Left colon (tissue), 2 donors: ENCODE measurements around the gene VHLL. TPM values are rescaled to one million over a fixed set of nuclear protein-coding genes. Genes with fewer than 3 reads are reported as not detected.

Experiments used
- ATAC-seq: fragments of 200-7000 bp; cut with Tn5 transposase; one replicate; pipeline ENCODE4 v1.9.1; 2020; ENCODE audit warnings: mild to moderate bottlenecking, moderate library complexity
- DNase-seq, 2 donors: peaks; one replicate each; pipeline ENCODE4 v3.0.0-alpha.2; 2020
- intact Hi-C, 2 donors: fragments of 100-400 bp; cut with DNase I in 1 of 2; cut with micrococcal nuclease in 1 of 2; formaldehyde crosslinking; loops; one replicate each; pipeline versions ENCODE4 v1.11.2 to v1.14.0; 2022; cut with DNase I, micrococcal nuclease
- total RNA-seq, 2 donors: library from RNA; stranded (reverse); fragmentation: NEBNext Ultra II Directional; extraction: Animal tissue kit (Norgen Biotek cat#: 25700); gene quantifications; one replicate each; pipeline ENCODE4 v1.2.1, GENCODE V29; 2021
- donor health status: DM: no; HTN: no; CAD: no.
- donor health status: DM: yes; HTN: yes; CAD: no.

VHLL gene
- total RNA-seq, 2 donors from 2014 or later, result not detected

GRCh38 chr1:156293895-156294294 lies 5.2 kb downstream of the VHLL start:
- intact Hi-C loops, result no loop called here
- ATAC-seq, result no peak
- no peak for DNase-seq

GRCh38 chr1:156293098-156293434 lies 6.0 kb downstream of the VHLL start:
- intact Hi-C loops, result no loop called here
- ATAC-seq (no peak), DNase-seq (no peak)

GRCh38 chr1:156291226-156292061 lies 7.7 kb downstream of the VHLL start:
- ATAC-seq (peak; percentile 95), DNase-seq (peak; percentile 93 to 94)
- intact Hi-C loops, result no loop called here

GRCh38 chr1:156289857-156290256 lies 9.2 kb downstream of the VHLL start:
- ATAC-seq, result no peak
- intact Hi-C loops, result no loop called here
- no peak for DNase-seq

GRCh38 chr1:156286061-156286460 lies 13.0 kb downstream of the VHLL start:
- no peak for ATAC-seq
- DNase-seq, result no peak
- intact Hi-C loops, result no loop called here

- no peak for ATAC-seq
- intact Hi-C loops, result no loop called here
- no peak for DNase-seq
Observed at GRCh38 chr1:156285437-156285836, 13.7 kb downstream of the VHLL start.

GRCh38 chr1:156284757-156285156 lies 14.3 kb downstream of the VHLL start:
- DNase-seq (no peak), ATAC-seq (no peak)
- intact Hi-C loops, result no loop called here

GRCh38 chr1:156284112-156284511 lies 15.0 kb downstream of the VHLL start, which contains the start of gene TMEM79:
Gene TMEM79 (plus strand): TSS chr1:156284325. CDS start chr1:156285227, 902 bp downstream.
- peak; percentile 16 for ATAC-seq
- DNase-seq, result peak; percentile 45 to 53
- intact Hi-C loops, result no loop called here

- DNase-seq, result no peak
- intact Hi-C loops, result no loop called here
- no peak for ATAC-seq
Observed at GRCh38 chr1:156283521-156283920, 15.6 kb downstream of the VHLL start.

- peak; percentile 95 to 99 for DNase-seq
- intact Hi-C loops, result no loop called here
- peak; percentile 87 for ATAC-seq
Observed at GRCh38 chr1:156282479-156283222, 16.5 kb downstream of the VHLL start, which contains the start of gene SMG5. Gene SMG5 (minus strand): TSS chr1:156282825. CDS start chr1:156282680, 145 bp downstream.

GRCh38 chr1:156281693-156282478 lies 17.2 kb downstream of the VHLL start:
- DNase-seq, result peak; percentile 19 to 73
- intact Hi-C loops, result no loop called here
- ATAC-seq, result peak; percentile 73

- ATAC-seq (no peak), DNase-seq (no peak)
- intact Hi-C loops, result no loop called here
Observed at GRCh38 chr1:156281281-156281680, 17.8 kb downstream of the VHLL start.

- intact Hi-C loops, result no loop called here
- ATAC-seq (no peak), DNase-seq (no peak)
Observed at GRCh38 chr1:156279837-156280236, 19.3 kb downstream of the VHLL start.

GRCh38 chr1:156276966-156277381 lies 22.1 kb downstream of the VHLL start:
- DNase-seq, result no peak
- ATAC-seq, result no peak
- intact Hi-C loops, result no loop called here

GRCh38 chr1:156276532-156276931 lies 22.6 kb downstream of the VHLL start:
- ATAC-seq, result no peak
- intact Hi-C loops, result no loop called here
- no peak for DNase-seq

- no peak for DNase-seq
- no peak for ATAC-seq
- intact Hi-C loops, result no loop called here
Observed at GRCh38 chr1:156270314-156270713, 28.8 kb downstream of the VHLL start.

GRCh38 chr1:156268336-156268735 lies 30.8 kb downstream of the VHLL start:
- no peak for ATAC-seq

GRCh38 chr1:156266051-156266450 lies 33.1 kb downstream of the VHLL start:
- no peak for ATAC-seq
- intact Hi-C loops, result no loop called here
- DNase-seq, result no peak

More at GRCh38 chr1:156268336-156268735, 30.8 kb downstream of the VHLL start:
- DNase-seq, result no peak
- intact Hi-C loops, result no loop called here

GRCh38 chr1:156263288-156263655 lies 35.8 kb downstream of the VHLL start:
- ATAC-seq, result no peak
- no peak for DNase-seq
- intact Hi-C loops, result no loop called here
